ENCODE results near the gene POGLUT3.

POGLUT3 gene

DNA sequence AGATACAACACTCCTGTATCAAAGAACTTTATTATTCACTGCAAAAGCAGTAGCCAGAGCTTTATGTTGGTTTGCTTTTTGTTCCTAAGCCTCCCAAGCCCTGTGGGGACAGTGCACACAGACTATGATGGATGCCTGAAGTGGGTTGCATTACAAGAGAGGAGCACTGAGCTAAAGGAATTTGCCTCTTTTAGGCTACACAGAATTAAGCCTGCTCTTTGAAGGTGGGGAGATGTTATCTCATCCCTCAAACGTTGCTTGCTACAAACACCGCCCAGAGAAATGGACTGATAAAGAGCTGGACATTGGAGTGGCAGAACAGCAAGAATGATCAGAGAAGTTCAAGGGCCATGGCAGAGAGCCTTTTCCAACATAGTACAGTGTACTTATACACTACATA is 2.5 kb upstream of the POGLUT3 start:
- DNase-seq (ENCODE audit: low read depth, low spot score), result no peak

DNA sequence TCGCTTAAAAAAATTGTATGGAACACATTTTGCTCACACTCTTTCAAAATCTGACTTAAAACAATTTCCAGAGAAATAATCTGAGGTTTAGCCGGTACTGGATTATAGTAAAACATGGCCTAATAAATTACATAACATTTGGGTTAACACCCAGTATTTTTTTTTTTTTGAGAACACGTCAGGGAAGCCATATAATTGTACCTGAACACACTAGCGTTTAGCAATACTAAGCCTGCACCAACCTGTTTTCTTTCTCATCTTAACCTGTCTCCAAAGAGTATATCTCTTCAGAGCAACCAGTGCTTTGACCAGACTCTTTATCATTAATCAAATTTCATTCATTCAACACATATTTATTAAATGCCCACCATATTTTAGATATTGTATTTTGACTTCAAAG is 2.0 kb upstream of the POGLUT3 start:
- DNase-seq (ENCODE audit: low read depth, low spot score), result no peak

DNA sequence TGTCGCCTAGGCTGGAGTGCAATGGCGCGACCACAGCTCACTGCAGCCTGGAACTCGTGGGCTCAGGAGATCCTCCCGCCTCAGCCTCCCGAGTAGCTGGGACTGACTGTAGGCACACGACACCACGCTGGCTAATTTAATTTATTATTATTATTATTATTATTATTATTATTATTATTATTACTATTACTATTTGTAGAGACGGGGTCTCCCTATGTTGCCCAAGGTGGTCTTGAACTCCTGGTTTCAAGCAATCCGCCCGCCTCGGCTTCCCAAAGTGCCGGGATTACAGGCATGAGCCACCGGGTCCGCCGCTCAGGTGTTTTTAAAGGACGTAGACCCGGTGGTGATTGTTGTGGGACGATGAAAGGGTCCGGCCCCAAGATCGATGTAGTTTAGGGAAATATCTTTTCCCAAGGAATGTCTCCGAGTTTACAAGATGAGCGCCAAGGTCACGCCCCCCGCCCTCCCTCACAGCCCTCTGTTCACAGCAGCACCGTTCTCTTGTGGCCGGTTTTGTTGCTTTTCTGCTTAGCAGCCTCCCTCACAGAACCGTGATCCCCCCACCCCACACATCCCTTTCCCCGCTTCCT is 728 bp upstream of the POGLUT3 start:
- DNase-seq (ENCODE audit: low read depth, low spot score), result no peak

GRCh38 chr11:108497317-108498045 is 703 bp downstream of the POGLUT3 start:
- DNase-seq (ENCODE audit: low read depth, low spot score), result peak; percentile 22

- no peak for DNase-seq (ENCODE audit: low read depth, low spot score)
Measured at GRCh38 chr11:108496643-108497256, 1.4 kb downstream of the POGLUT3 start.

- no peak for DNase-seq (ENCODE audit: low read depth, low spot score)
Measured at GRCh38 chr11:108495326-108495725, 2.9 kb downstream of the POGLUT3 start.

DNA sequence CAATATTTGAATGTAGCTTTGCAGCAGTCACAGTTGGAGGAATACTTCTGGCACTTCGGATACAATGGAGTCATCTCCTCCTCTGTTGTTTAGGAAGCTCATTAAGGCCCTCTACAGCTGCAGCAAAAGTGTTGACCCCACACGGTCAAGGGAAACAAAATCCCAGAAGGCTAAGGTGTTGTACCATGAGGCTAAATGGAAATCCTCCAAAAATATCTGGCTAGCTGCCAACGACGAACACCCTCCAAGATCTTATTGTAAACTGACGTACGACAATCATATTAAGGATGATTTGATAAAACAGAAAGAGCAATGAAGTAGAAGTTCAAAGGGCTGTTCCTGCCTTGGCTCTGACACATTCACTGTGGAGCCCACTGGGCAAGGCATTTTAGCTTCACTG is 4.0 kb downstream of the POGLUT3 start:
- DNase-seq (ENCODE audit: low read depth, low spot score), result no peak

- DNase-seq (ENCODE audit: low read depth, low spot score), result no peak
Measured at GRCh38 chr11:108491936-108492335, 6.2 kb downstream of the POGLUT3 start.

DNA sequence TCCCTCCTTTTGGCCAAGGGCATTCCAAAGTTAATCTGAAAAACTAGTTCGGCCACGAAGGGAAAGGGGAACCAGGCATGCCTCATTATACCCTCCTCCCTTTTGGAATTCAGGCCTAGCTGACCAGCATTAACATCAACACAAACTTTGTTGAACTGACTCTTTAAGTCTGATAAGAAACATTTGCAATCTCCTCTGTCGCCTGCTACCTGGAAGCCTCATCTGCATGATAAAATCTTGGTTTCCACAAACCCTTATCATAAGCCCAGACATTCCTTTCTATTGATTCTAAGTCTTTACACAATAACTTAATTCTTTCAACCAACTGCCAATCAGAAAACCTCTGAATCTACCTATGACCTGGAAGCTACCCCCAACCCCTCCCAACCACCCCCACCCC is 11.4 kb downstream of the POGLUT3 start:
- no peak for DNase-seq (ENCODE audit: low read depth, low spot score)

- no peak for DNase-seq (ENCODE audit: low read depth, low spot score)
Measured at GRCh38 chr11:108486331-108486730, 11.9 kb downstream of the POGLUT3 start.

- no peak for DNase-seq (ENCODE audit: low read depth, low spot score)
Measured at GRCh38 chr11:108483163-108483562, 15.0 kb downstream of the POGLUT3 start.

- no peak for DNase-seq (ENCODE audit: low read depth, low spot score)
Measured at GRCh38 chr11:108474664-108475463, 23.3 kb downstream of the POGLUT3 start.

DNA sequence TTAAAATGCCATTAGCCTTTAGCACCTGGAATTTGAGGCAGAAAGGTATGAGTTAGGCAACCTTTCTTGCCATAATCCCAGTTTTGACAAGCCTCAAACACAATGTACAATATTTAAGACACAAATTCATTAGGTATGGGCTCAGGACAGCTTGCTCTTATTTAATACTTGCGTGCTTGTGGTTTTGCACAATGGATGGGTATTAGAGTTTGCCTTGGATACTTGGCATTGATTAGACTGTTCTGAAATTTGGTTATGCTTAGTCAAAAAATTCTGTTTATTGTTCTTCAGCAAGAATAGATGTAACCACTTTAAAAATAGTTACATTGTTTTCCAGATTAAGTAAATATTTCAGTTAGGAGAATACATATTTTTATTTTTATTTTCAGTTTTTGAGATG is 25.5 kb downstream of the POGLUT3 start:
- DNase-seq (ENCODE audit: low read depth, low spot score), result no peak

DNA sequence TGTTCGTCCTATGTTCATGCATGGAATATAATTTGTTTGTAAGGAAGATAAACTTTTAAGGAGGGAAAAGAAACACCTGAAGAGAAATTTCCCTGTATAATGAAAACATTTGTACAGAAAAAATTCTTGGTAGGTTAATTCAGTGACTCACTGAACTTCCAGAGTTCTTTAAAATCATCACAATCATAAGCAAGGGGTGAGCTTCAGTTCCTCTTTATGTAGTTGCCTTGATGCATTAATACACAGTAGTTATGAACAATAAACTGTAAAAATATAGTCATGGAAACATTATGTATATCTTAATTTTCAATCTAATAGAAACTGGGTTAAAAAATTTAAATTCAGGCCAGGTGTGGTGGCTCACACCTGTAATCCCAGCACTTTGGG is 29.7 kb downstream of the POGLUT3 start:
- no peak for DNase-seq (ENCODE audit: low read depth, low spot score)

DNA sequence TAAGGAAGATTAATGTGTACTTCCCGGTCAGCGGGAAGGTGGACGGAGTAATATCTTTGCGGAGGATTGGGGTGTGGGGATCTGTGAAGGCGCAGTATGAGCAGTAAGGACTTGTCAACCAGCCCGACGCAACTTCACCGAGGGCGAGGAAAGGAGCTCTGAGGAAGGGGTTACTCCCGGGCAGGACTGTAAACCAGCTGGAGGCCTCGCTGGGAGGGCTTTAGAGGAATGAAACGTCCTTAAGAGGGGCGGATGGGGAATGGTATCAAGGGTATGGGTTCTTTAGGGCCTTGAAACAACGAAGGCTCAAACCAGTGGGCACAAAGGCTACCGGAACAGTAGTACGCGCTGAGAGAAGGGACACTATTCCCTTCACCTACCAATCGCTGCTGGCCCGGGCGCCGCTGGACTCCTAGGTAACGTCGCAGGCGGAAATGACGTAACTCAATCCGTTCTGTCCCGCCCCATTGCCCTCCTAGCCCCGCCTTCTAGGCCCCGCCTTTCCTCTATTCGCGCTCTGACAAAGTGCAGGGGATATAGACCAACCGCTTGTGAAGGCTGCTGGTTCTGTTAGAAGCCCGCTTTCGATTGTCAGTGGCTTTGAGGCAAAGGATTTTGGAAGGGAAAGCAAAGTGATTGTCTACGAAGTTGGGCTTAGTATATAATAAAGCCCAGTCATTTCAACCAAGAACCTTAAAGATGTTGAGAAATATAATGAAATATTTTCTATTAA is 30.9 kb downstream of the POGLUT3 start, which contains the start of gene C11orf65:
C11orf65 (minus strand) TSS at position 439 of the 733 bp plus-strand sequence. CDS start 5,970 bp downstream, outside the sequence.
- peak; percentile 84 for DNase-seq (ENCODE audit: low read depth, low spot score)

GRCh38 chr11:108466405-108466804 is 31.8 kb downstream of the POGLUT3 start:
- no peak for DNase-seq (ENCODE audit: low read depth, low spot score)

GRCh38 chr11:108453207-108453835 is 44.9 kb downstream of the POGLUT3 start:
- DNase-seq (ENCODE audit: low read depth, low spot score), result no peak
